WTC11 (cell line): ENCODE results near the gene CCNH.

Experiments used
- IRF2 ChIP-seq: sonication (generic); formaldehyde crosslinking; IDR thresholded peaks from 2 replicates; pipeline ENCODE4 v1.8.0; 2022; ENCODE audit warnings: low read depth, missing genetic modification reagents, borderline replicate concordance
- KAT7 ChIP-seq: sonication (generic); formaldehyde crosslinking; IDR thresholded peaks from 2 replicates; pipeline ENCODE4 v1.8.1; 2023; ENCODE audit warnings: missing genetic modification reagents, mild to moderate bottlenecking, borderline replicate concordance
- MXD4 ChIP-seq: fragments of 250-450 bp; sonication (Bioruptor Pico); IDR thresholded peaks from 2 replicates; pipeline ENCODE4 v1.8.0; 2021; ENCODE audit warnings: mild to moderate bottlenecking, moderate library complexity, borderline replicate concordance
- TCF7 ChIP-seq: sonication (generic); formaldehyde crosslinking; IDR thresholded peaks from 2 replicates; pipeline ENCODE4 v1.8.0; 2022; ENCODE audit warnings: mild to moderate bottlenecking, low read depth, missing genetic modification reagents, moderate library complexity
- TEAD4 ChIP-seq: sonication (generic); formaldehyde crosslinking; IDR thresholded peaks from 2 replicates; pipeline ENCODE4 v1.8.0; 2022; ENCODE audit warnings: mild to moderate bottlenecking, missing genetic modification reagents
- ZNF121 ChIP-seq: sonication (generic); formaldehyde crosslinking; IDR thresholded peaks from 2 replicates; pipeline ENCODE4 v1.8.0; 2023; ENCODE audit warnings: missing genetic modification reagents
- TF ChIP-seq, protein P1 (sequence below): fragments of 200-600 bp; IDR thresholded peaks from 2 replicates; pipeline ENCODE4 v1.8.0; 2022; ENCODE audit warnings: antibody characterized with exemption
- TF ChIP-seq, protein P2 (sequence below): sonication (generic); formaldehyde crosslinking; IDR thresholded peaks from 2 replicates; pipeline ENCODE4 v1.8.1; 2023; ENCODE audit warnings: mild to moderate bottlenecking, missing genetic modification reagents, moderate library complexity
- TF ChIP-seq, protein P3 (sequence below): sonication (generic); formaldehyde crosslinking; IDR thresholded peaks from 2 replicates; pipeline ENCODE4 v1.8.0; 2022; ENCODE audit warnings: mild to moderate bottlenecking, missing genetic modification reagents

DNA sequence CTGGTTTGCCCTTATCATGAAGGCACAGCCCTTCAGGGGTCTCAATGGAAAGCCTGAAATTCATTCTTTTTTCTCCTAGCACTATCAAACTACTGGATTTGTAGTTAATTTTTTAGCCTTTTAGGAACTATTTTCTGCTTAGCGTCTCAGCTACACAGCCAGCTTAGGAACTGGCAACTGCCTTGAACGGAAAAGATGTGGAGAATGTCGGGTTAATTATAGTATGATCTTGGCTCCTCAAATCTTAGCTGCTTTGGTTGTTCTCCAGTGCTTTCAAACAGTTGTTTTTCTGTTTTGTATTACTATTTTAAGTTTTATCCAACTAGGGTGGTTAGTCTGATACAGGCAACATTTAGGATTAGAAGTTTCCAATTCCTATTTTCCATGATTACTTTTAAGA is 44.1 kb downstream of the CCNH start:
- no peak for TF ChIP-seq TEAD4 (CRISPR knock-in tag)
- TF ChIP-seq ZNF121, result no peak
- TF ChIP-seq, protein P1, sequence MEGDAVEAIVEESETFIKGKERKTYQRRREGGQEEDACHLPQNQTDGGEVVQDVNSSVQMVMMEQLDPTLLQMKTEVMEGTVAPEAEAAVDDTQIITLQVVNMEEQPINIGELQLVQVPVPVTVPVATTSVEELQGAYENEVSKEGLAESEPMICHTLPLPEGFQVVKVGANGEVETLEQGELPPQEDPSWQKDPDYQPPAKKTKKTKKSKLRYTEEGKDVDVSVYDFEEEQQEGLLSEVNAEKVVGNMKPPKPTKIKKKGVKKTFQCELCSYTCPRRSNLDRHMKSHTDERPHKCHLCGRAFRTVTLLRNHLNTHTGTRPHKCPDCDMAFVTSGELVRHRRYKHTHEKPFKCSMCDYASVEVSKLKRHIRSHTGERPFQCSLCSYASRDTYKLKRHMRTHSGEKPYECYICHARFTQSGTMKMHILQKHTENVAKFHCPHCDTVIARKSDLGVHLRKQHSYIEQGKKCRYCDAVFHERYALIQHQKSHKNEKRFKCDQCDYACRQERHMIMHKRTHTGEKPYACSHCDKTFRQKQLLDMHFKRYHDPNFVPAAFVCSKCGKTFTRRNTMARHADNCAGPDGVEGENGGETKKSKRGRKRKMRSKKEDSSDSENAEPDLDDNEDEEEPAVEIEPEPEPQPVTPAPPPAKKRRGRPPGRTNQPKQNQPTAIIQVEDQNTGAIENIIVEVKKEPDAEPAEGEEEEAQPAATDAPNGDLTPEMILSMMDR, result no peak
- TF ChIP-seq IRF2, result no peak
- no peak for TF ChIP-seq KAT7 (CRISPR knock-in tag)
- TF ChIP-seq, protein P2, sequence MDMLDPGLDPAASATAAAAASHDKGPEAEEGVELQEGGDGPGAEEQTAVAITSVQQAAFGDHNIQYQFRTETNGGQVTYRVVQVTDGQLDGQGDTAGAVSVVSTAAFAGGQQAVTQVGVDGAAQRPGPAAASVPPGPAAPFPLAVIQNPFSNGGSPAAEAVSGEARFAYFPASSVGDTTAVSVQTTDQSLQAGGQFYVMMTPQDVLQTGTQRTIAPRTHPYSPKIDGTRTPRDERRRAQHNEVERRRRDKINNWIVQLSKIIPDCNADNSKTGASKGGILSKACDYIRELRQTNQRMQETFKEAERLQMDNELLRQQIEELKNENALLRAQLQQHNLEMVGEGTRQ (CRISPR knock-in tag), result no peak
- TF ChIP-seq TCF7, result no peak
- TF ChIP-seq MXD4 (CRISPR knock-in tag), result no peak
- TF ChIP-seq, protein P3, sequence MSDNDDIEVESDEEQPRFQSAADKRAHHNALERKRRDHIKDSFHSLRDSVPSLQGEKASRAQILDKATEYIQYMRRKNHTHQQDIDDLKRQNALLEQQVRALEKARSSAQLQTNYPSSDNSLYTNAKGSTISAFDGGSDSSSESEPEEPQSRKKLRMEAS (CRISPR knock-in tag), result no peak
